Measurements from ENCODE around the gene KAT6B.
"Not testable (repeated sequence)": the region's sequence is repeated elsewhere in the genome, so short reads cannot be mapped to it uniquely, and the experiment has no call there.

The KAT6B gene

DNA sequence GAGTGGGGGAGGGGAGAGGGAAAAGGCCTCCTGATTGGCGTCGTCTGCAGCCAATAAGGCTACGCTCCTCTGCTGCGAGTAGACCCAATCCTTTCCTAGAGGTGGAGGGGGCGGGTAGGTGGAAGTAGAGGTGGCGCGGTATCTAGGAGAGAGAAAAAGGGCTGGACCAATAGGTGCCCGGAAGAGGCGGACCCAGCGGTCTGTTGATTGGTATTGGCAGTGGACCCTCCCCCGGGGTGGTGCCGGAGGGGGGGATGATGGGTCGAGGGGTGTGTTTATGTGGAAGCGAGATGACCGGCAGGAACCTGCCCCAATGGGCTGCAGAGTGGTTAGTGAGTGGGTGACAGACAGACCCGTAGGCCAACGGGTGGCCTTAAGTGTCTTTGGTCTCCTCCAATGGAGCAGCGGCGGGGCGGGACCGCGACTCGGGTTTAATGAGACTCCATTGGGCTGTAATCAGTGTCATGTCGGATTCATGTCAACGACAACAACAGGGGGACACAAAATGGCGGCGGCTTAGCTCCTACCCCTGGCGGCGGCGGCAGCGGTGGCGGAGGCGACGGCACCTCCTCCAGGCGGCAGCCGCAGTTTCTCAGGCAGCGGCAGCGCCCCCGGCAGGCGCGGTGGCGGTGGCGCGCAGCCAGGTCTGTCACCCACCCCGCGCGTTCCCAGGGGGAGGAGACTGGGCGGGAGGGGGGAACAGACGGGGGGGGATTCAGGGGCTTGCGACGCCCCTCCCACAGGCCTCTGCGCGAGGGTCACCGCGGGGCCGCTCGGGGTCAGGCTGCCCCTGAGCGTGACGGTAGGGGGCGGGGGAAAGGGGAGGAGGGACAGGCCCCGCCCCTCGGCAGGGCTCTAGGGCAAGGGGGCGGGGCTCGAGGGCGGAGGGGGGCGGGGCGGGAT, at the start of gene KAT6B:
KAT6B (plus strand) TSS at position 459 of the 903 bp plus-strand sequence. CDS start 16,258 bp downstream, outside the sequence.
- DNase-seq (ENCODE audit: low read depth): peak; percentile 100

DNA sequence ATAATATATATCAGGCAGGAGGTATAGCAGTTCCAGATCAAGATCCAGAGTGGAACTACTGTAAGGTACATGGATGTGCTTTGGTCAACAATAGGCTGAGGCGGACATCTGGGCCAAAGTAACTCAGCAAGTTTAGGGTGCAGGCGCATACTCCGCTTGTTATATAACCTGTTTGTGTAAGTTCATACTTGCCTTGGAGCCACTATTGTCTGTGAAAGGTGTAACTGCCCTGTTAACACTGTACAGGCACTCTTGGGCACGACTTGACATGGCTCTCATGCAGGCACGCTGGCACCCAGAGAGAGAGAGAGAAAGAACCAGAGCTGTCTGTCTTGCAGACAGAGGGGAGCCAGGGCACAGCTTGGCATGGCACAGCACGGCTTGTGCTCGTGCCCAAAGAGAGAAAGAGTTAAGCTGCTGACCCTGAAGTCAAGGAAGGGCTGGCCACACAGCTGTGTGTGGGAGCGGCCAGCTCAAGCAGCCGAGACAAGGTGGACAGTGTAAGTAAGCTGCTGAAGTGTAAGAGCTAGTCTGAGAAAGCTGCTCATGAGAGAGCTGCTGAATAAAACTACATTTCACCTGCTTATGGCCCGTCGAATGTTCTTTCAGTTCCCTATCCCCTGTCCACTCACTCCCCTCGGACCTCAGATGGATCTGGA, 47.8 kb upstream of the KAT6B start:
- no peak for DNase-seq (ENCODE audit: low read depth)

DNA sequence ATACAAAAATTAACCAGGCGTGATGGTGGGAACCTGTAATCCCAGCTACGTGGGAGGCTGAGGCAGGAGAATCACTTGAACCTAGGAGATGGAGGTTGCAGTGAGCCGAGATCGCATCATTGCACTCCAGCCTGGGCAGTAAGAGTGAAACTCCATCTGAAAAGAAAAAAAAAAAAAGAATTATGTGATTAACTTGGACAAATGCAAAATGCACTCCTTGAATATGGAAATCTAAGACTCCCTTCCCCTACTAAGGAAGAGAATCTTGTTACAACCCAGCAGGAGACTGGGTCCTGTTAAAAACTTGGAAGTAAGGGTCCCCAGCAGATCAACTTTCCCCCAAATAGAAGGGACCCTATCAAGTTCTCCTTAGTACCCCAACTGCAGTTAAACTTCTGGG, 44.5 kb upstream of the KAT6B start:
- not testable (repeated sequence) for DNase-seq (ENCODE audit: low read depth)

DNA sequence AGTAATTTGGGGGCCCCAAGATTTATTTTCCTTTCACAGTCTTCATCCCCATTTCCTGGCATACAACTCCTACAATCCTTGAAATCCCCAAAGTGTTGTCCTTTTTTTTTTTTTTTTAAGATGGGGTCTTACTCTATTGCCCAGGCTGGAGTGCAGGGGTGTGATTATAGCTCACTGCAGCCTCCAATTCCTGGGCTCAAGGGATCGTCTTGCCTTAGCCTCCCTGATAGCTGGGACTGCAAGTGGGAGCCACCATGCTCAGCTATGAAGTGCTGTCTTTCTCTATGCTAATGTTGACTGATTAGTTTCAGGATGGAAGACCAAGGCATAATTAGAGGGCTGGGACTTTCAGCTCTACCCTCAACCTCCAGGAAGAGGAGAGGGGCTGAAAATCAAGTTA, 41.9 kb upstream of the KAT6B start:
- DNase-seq (ENCODE audit: low read depth): no peak

DNA sequence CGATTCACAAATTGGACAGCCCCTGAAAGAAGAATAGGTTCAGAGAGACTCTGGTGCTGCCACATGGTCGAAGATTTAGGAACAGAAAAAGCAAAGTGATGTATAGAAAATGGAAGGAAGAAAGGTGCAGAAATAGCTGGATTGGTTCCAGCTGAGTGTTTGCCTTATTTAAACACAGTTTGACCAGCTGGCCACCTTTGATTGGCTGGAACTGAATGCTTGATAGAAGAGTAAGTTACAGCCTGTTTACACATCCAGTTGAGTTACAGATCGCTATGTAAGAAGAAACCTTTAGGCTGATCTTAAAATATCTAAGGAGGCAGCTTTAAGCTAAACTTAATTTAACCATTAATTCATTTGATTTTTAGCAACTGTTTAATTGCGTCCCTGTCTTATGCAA, 40.3 kb upstream of the KAT6B start:
- DNase-seq (ENCODE audit: low read depth): no peak

DNA sequence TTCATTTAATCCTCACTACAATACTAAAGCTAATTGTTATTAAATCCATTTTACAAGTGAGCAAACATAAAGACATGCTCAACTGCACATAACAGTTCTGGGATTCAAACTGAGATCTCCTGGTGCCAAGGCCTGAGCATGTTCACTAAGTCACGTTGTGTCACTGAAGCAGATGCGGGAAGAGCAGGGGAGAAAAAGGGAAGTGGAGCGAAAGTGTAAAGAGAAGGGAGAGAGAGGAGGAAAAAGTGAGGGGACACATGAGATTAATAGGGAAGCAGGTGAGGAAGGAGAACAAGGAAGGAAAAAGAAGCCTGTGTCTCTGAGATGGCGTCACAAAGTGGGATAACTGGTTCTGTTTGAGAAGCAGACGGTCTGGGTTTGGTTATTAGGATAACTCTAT, 38.9 kb upstream of the KAT6B start:
- DNase-seq (ENCODE audit: low read depth): no peak

DNA sequence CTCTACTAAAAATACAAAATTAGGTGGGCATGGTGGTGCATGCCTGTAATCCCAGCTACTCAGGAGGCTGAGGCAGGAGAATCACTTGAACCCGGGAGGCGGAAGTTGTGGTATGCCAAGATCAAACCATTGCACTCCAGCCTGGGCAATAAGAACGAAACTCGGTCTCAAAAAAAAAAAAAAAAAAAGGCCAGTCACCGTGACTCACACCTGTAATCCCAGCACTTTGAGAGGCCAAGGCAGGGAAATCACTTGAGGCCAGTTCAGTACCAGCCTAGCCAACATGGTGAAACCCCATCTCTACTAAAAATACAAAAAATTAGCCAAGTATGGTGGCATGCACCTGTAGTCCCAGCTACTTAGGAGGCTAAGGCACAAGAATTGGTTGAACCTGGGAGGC, 34.4 kb upstream of the KAT6B start:
- DNase-seq (ENCODE audit: low read depth): peak; percentile 8

DNA sequence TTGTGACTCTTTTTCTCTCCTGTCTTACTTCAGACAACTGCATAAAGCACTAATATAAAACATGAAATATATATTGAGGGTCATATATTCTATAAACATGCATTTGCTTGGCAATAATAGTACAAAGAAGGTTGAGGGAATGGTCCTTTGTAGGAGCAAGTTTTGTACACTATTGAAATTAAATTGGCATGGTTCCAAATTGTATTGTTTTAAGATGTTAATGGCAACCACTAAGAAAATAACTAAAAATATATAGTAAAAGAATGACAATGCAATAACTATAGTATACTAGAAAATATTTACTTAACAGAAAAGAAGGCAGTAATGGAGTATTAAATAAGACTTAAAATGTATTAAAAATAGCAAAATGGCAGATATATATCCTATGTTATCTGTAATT, 33.7 kb upstream of the KAT6B start:
- no peak for DNase-seq (ENCODE audit: low read depth)

DNA sequence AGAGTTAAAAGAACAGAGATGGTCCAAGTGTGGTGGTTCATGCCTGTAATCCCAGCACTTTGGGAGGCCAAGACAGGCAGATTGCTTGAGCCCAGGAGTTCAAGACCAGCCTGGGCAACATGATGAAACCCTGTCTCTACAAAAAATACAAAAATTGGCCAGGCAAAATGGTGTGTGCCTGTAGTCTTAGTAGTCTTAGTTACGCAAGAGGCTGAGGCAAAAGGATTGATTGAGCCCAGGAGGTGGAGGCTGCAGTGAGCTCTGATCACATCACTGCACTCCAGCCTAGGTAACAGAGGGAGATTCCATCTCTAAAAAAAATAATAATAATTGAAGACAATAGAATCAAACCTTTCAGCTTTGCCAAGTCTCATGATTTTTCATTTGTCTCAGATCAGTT, 33.2 kb upstream of the KAT6B start:
- DNase-seq (ENCODE audit: low read depth): not testable (repeated sequence)

DNA sequence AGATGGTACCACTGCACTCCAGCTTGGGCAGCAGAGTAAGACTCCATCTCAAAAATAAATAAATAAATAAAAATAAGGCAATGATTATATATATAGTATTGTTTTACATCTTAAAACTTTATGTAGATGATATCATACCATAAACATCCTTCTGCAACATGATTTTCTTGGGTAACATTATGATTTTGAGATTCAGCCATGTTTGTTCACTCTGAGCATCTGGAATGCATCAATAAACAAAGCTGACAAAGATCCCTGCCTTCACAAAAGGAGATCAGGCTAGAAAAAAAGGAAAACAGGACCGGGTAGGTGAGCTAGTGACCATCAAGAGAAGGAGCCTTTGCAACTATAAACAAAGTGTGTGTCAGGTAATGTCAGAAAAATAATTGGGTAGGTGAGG, 31.9 kb upstream of the KAT6B start:
- no peak for DNase-seq (ENCODE audit: low read depth)

DNA sequence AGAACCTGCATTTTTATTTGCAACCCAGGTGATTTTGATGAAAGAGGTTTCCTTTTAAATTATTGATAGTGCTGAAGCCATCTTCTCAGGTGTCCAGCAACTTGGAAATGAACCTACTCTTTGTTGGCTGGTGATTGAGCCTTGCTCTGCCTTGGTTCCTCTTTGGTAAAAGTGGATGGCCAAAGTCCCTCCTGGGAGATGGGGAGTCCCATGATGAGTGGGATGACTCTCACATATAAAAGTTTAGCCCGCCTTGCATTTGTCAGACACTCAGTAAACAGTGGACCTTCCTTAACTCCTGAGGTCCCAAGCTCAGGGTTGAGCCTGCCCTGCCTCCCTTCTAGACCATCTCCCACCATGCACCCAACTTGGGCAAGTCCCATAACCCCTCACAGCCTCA, 28.9 kb upstream of the KAT6B start:
- no peak for DNase-seq (ENCODE audit: low read depth)

DNA sequence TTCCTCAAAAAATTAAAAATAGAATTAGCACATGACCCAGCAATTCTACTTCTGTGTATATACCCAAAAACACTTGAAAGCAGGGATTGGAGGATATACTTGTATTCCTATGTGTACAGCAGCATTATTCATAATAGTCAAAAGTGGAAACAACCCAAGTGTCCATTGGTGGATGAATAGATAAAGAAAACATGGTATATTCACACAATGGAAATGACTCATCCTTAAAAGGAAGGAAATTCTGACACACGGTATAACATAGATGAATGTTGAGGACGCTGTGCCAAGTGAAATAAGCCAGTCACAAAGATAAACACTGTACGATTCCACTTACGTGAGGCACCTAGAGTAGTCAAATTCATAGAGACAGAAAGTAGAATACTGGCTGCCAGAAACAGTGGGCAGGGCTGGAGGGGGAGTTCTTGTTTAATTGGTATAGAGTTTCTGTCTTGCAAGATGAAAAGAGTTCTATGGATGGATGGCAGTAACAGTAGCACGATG, 26.6 kb upstream of the KAT6B start:
- peak; percentile 90 for DNase-seq (ENCODE audit: low read depth)

DNA sequence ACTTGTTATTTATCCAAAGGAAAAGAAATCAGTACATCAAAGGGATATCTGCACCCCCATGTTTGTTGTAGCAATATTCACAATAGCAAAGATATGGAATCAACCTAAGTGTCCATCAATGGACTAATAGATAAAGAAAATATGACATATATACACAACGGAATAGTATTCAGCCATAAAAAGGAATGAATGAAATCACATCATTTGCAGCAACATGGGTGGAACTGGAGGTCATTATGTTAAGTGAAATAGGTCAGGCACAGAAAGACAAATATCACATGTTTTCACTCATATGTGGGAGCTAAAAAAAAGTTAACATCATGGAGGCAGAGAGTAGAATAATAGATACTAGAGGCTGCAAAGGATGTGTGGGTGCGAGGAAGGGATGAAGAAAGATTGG, 25.0 kb upstream of the KAT6B start:
- no peak for DNase-seq (ENCODE audit: low read depth)

DNA sequence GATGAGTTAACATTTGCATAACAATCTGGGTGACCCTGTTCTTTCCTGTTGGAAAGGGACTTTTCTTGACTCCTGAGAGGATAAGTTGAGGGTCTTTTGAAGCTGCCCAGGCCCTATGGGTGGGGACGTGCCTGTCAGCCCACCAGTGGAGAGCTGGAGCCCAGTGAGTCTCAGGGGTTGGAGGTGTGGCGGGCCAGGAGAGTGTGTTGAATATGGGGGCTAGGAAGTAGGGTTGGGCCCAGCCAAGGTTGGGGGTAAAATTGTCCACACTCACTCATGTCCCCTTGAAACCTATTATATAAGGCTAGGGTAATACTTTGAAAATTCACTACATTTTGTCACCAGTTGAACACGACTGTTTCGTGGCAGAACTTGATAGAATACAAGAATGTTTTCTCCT, 17.9 kb upstream of the KAT6B start:
- no peak for DNase-seq (ENCODE audit: low read depth)

DNA sequence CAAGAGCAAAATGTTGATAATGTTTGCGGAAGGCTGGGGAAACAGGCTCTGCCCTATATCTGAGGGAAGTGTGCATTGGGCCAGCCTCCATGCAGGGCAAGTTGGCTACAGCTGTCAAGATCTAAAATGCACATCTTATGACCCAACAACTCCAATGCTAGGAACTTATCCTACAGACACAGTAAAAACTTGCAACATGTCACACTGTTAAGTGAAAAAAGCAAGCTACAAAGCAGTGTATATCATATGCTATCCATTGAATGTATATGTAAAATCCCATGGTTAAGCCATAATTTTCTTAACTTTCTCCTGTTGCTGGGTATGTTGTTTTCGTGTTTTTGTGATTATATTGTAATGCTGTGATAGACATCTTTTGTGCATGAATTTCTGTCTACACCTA, 16.3 kb upstream of the KAT6B start:
- no peak for DNase-seq (ENCODE audit: low read depth)

DNA sequence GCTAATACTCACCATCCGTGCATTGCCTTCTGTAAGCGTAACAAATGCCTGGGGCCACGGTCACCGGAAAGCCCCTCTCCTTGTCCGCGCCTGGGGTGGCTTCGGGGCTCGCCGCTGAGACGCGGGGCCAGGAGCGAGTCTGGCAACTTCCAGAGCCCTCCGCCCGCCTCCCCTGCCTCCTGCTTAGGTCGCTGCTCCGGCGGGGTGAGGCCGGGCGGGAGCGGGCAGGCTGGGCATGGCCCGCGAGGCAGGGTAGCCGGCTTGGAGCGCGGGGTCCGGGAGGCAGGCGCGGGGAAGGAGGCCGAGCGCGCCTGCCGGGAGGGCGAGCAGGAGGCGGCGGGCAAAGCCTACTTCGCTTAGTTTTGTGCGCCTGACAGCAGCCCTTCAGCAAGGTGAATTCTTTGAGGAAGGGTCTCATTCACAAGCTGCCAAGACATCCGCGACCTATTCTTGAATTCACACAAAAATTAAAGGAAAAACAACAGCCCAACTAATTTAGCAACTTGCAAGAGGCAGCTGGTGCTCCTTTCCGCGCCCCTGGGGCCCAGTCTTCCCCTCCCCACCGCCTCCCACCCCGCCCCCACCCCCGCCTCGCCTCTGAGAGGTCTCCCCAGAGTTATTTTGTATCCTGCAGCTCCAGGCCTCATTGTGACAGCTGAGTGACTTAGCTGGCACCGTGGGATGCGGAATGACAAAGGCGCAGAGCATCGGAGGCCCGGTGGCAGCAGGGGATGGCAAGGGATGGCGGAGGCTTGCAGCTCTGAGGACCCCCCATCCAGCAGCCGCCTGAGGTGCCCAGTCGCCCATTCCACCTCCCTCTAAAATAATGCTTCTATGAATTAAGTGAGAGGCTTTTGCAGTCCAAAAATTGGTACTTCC, 12.8 kb upstream of the KAT6B start:
- DNase-seq (ENCODE audit: low read depth): no peak

DNA sequence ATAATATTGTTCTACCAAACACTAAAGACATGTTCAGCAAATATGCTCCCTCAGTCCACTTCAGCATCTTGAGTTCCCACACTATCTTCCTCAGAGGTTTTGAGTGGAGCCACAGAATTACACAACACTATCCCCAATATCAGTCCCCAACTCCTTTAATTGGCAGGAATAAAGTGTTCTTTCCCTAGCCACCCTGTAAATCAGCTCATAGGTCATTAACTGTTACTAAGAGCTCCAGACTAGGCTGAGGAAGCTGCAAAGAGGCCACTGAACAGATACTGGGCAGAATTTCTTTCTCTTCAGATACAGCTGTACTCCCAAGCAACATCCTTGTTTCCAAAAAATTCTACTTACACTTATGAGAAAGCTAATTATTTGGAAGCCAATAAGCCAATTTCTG, 11.6 kb upstream of the KAT6B start:
- no peak for DNase-seq (ENCODE audit: low read depth)

DNA sequence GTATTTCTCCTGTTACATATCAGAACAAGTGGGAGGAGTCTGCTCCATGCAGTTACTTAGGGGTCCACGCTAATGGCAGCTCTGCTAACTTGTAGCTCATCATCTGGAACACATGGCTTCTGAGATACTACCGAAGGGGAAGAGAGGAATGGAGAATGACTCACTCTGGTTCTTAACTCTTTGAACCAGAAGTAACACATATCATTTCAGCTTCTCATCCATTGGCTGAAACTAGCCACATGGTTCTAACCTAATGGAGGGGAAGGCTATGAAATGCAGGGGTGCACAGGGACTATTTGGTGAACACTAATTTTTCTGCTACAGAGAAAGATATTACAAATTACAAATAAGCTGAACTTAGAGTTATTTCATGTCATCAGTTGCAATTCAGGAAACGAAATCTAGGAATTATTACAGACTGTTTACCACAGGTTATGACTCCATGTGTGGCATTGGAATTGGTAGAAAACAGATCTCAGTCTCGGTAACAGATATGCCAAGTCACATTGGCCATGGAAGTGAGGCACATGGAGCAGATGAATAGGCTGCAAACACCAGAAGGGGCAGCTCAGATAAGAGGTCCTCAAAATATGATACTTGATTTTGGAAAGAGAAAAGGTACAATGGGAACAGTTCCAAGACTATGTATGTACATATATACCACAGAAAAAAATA, 9.4 kb upstream of the KAT6B start:
- no peak for DNase-seq (ENCODE audit: low read depth)

DNA sequence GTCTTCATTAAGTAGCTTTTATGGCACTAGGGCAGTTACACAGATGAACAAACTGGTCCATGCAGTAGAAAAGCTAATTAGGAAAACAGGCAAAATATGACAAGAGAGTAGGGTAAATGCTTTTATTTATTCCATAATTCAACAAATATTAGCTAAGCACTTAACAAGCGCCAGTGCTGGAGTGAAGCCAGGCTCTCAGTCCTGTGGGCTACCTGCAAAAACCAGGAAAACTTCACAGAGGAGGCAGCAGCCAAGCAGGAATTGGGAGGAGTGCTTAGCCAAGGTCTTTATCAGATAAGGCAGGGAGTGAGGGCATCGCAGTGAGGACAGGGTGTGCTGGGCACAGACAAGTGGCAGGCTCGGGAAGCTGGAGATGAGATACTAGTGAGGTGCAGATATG, 4.9 kb upstream of the KAT6B start:
- DNase-seq (ENCODE audit: low read depth): no peak

DNA sequence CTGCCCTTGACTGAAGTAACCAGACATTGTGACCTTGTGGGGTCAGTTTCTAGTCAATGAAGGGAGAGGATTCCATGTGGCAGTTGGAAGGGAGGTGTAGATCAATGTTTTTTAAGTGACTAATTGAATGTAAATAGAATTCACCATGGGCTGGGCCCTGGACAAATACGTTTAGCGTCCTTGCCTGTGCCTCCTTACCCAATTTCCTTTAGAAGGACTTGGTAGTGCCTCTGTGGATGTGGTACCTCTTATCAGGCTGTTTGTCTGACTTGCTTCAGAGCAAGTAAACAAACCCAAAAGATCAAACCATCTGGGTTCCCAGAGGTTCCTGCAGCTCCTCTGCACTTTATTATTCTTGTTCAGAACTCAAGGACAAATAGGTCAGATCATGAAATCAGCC, 4.3 kb upstream of the KAT6B start:
- DNase-seq (ENCODE audit: low read depth): no peak

DNA sequence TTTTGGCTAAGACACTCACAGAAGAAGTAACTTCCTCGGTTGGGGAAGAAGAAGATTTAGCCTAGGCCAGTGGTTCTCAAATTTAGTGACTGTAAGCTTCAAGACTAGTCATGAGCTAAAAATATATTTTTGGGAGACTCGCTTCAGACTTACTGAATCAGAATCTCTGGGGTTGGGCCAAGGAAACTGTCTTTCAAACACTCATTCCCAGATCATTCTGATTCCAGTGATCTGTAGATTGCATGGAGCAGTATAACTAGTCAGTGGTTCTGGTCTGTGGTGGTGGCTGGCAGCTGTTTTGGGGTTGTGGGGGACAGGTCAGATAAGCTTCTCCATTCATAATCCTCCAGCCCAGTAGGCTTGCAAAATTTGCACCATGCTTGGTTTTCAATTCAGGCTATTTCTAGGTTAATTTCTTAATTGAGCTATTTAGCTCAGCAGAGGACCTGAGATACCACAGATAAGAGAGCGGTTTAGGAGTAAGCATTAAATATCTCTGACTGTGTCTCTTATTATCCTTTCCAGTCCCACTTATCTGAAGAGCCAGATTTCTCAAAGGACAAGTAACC, 3.8 kb upstream of the KAT6B start:
- DNase-seq (ENCODE audit: low read depth): peak; percentile 20

DNA sequence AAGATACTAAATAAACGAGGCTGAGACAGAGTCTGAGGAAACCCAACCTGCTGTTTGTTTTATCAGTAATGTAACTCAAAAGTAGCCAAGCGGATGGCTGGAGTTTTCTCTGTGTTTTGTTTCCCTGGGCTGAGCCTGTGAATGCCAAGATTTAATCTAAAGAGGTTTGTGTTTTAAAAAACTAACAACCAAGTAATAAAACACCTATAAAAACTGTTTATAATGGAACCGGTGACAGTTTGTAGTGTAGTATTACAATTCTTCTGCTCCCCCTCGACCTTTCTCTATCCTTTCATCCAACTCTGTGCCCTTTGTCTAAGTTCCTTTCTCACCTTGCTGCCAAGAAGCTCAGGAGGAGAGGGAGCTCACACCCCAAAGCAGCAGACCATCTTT, 2.6 kb upstream of the KAT6B start:
- DNase-seq (ENCODE audit: low read depth): no peak
